ENCODE data around the gene CDH2. TPM values are rescaled to one million over a fixed set of nuclear protein-coding genes. Genes with fewer than 3 reads are reported as not detected.

Gene CDH2
- polyA plus RNA-seq, 6 donors from 2014 or later = not detected

DNA sequence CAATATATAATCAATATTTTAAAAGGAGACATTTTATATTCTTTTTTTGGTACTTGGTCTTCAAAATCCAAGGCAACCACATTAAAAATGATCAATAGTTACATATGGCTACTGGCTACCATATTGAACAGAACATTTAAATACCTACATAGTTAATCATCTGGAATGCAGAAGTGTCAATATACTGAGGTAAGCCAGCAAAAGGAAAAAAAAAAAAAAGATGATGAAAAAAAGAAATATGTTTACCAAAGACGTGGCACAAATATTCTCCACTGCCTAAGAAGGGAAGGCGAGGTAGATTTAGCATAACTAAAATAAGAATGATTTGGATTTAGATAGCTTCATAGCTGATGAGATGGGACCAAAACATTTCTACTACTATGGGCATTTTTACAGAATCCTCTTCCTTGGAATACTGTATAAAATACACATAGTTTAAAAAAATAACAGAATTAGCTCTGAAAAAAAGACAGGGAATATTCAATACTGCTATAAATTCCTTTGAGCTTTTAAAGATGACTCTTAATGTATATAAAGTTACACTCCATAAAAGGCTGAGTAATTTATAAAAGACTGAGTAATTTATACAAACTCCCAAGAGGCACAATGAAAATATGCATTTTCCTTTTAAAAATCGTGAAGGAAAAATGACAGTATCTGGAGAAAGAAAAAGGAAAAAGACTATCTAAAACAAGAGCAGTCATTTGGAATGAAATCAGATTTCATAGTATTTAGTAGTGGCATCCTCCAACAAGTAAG, 63.5 kb downstream of the CDH2 start:
- H3K36me3 Mint-ChIP-seq = no peaks in the 10 kb centered on the region
- no peak overlapping the region for H3K27ac Mint-ChIP-seq
- H3K9me3 Mint-ChIP-seq = no peaks in the 10 kb centered on the region
- H3K4me1 Mint-ChIP-seq = no peaks in the 10 kb centered on the region
- H3K27me3 Mint-ChIP-seq = no peaks in the 10 kb centered on the region
- no peak overlapping the region for H3K4me3 Mint-ChIP-seq
- no peak for DNase-seq
- ATAC-seq (ENCODE audit: low read depth in 2 of 2) = no peak

DNA sequence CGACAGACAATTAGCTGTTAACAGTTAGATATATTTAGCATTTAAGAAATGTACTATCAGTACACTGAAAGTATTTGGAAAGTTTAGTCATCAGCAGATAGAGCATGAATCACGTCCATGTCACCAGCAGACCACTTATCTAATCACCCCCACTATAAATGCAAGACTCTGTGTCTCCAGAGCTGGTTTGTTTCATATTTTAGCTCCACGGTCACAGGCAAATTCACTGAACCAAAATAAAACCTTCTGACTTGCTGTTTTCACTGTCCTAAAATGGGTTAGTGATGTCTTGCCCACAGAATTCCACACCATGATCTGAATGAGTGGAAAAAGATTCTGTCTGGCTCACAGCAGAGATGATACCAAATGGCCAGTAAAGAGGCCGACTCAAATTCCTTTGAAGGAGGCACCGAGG, 64.9 kb downstream of the CDH2 start:
- H3K27ac Mint-ChIP-seq = no peak overlapping the region
- no peak overlapping the region for H3K4me3 Mint-ChIP-seq
- no peak for ATAC-seq (ENCODE audit: low read depth in 2 of 2)
- DNase-seq = no peak
- no peaks in the 10 kb centered on the region for H3K4me1 Mint-ChIP-seq
- no peaks in the 10 kb centered on the region for H3K36me3 Mint-ChIP-seq
- H3K27me3 Mint-ChIP-seq = no peaks in the 10 kb centered on the region
- H3K9me3 Mint-ChIP-seq = no peaks in the 10 kb centered on the region

DNA sequence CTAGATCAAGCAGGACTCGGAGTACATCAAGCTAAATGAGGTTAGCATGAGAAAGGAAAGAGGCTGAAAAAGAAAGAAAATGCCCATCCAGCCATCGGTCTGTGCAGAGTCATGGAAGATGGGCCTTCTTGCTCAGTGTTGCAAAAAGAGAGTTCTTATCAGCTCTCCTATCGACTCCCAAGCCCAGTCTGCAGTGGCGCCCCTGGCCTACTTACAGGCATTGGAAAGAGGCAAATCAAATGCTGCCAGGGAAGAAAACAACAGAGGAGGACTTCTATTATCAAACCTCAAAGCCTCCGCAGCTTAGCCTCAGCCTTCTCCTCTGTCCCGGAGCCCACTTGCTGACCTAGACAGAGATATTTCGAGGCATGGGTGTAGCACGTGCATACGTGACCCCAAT, 66.0 kb downstream of the CDH2 start:
- Mint-ChIP-seq H3K36me3 (no peaks in the 10 kb centered on the region), H3K4me1 (no peaks in the 10 kb centered on the region), H3K9me3 (no peaks in the 10 kb centered on the region), H3K27me3 (no peaks in the 10 kb centered on the region), H3K27ac (no peak overlapping the region), H3K4me3 (no peak overlapping the region)
- DNase-seq = no peak
- no peak for ATAC-seq (ENCODE audit: low read depth in 2 of 2)

DNA sequence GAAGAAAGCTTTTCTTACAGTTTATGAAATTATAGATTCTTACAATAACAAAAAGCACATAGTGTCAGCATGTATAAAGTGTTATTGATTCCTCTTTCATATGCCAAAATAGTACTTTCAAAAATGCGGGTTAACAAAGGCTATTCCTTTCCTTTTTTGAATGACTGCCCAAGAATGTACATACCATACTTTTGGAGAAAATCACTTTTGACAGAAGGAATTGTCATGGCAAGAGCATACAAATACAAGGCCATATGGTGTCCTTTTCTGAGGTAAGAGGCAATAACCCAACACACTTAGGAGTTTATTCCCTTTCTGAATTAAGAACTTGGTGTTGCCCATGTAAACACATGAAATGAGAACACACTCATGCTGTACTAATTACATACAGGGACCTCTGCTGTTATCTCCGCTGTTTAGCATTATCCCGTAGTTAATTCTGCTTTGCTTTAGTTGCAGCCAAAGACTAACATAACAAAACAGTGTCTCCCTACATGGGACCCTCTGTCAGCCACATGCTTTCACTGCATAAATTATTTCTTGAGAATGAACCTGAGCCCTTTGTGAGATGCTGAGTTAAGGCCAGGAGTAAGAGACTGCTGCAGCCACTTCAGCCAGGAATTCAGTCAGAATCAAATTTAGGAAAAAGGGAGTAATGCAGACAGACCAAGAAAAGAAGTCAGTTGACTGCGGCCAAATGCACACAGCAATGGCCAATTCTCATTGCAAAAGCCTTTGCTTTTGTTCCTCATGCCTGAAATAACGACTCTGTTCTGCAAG, 67.0 kb downstream of the CDH2 start:
- no peaks in the 10 kb centered on the region for H3K27me3 Mint-ChIP-seq
- no peak for DNase-seq
- no peaks in the 10 kb centered on the region for H3K36me3 Mint-ChIP-seq
- H3K4me3 Mint-ChIP-seq = no peak overlapping the region
- no peaks in the 10 kb centered on the region for H3K4me1 Mint-ChIP-seq
- no peak overlapping the region for H3K27ac Mint-ChIP-seq
- H3K9me3 Mint-ChIP-seq = no peaks in the 10 kb centered on the region
- ATAC-seq (ENCODE audit: low read depth in 2 of 2) = no peak

DNA sequence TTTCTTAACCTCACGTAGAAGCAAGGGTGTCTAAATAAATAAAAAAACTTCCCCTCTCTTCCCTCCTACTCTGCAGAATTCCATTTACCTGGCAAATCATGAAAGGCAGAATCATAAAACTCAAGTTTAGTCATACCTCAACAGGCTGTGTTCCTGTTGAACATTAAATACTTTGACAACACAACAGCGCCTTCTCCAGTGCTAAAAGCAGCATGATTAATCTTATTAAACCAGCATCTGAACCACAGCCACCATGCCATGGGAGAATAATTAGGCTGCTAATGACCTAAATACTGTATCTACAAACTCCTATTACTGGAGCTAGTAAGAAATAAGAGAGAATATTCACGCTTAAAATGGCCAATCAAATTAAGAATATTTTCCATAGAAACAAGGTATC, 68.1 kb downstream of the CDH2 start:
- Mint-ChIP-seq H3K4me1 (no peaks in the 10 kb centered on the region), H3K4me3 (no peak overlapping the region), H3K36me3 (no peaks in the 10 kb centered on the region), H3K9me3 (peaks cover 0 to 2% (median 0%) of the 10 kb centered on the region in 7 donors), H3K27ac (no peak overlapping the region), H3K27me3 (no peaks in the 10 kb centered on the region)
- DNase-seq (no peak), ATAC-seq (ENCODE audit: low read depth in 2 of 2) (no peak)

DNA sequence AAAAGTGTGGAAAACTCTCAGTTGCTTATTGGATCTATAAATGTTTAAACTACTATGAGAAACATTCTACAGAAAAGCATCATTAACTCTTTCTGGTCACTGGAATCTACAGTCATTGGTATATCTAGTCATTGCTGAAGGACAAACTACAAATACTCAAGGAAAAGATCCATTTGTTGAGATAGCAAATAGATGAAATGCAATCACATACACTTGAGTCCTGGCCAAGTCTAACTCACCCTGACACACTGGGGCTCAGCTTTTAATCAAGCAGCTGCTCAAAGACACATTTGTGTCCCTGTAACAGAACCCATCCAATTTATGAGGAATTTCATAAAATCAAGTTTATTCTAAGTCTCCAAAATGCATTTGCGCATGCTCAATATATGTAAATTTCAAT, 68.7 kb downstream of the CDH2 start:
- ATAC-seq (ENCODE audit: low read depth in 2 of 2) (no peak), DNase-seq (no peak)
- H3K27ac Mint-ChIP-seq = no peak overlapping the region
- H3K27me3 Mint-ChIP-seq = no peaks in the 10 kb centered on the region
- peaks cover 0 to 3% (median 0%) of the 10 kb centered on the region in 7 donors for H3K9me3 Mint-ChIP-seq
- H3K36me3 Mint-ChIP-seq = no peaks in the 10 kb centered on the region
- no peak overlapping the region for H3K4me3 Mint-ChIP-seq
- no peaks in the 10 kb centered on the region for H3K4me1 Mint-ChIP-seq

DNA sequence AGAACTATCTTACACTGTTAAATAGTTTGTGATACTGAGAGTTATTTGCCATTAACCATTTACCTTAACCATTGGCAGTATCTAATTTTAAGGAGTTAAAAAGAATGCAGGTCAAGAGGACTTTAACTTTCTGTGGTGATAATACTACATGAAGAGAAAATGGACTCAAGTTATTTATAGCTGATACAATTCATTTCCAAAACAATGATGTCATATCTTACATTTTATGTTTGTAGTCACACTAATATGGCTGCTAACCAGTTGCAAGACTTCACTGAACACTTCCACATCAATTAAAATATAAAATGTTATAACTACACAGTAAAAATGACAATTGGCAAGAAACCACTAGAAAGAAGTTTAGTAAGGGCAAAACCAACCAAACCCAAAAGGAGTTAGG, 77.7 kb downstream of the CDH2 start:
- Mint-ChIP-seq H3K9me3 (peaks cover 0 to 6% (median 0%) of the 10 kb centered on the region in 7 donors), H3K4me1 (no peaks in the 10 kb centered on the region), H3K27me3 (no peaks in the 10 kb centered on the region), H3K36me3 (no peaks in the 10 kb centered on the region), H3K4me3 (no peak overlapping the region), H3K27ac (no peak overlapping the region)
- ATAC-seq (ENCODE audit: low read depth in 2 of 2) = no peak
- no peak for DNase-seq

DNA sequence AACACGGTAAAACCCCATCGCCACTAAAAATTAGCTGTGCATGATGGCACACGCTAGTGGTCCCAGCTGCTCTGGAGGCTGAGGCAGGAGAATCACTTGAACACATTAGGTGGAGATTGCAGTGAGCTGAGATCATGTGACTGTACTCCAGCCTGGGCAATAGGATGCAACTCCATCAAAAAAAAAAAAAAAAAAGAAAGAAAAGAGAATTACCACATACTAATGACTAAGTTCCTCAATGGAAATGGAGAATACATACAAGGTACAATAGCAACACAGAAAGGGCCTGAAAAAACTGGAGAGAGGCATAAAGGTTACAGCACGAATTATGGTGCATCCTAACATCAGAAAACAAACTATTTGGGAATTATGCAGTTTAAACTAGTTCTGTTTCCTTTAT, 81.3 kb downstream of the CDH2 start:
- DNase-seq (no peak), ATAC-seq (ENCODE audit: low read depth in 2 of 2) (no peak)
- Mint-ChIP-seq H3K27ac (no peak overlapping the region), H3K36me3 (no peaks in the 10 kb centered on the region), H3K9me3 (peaks cover 0 to 5% (median 0%) of the 10 kb centered on the region in 7 donors), H3K4me3 (no peak overlapping the region), H3K27me3 (no peaks in the 10 kb centered on the region), H3K4me1 (no peaks in the 10 kb centered on the region)

DNA sequence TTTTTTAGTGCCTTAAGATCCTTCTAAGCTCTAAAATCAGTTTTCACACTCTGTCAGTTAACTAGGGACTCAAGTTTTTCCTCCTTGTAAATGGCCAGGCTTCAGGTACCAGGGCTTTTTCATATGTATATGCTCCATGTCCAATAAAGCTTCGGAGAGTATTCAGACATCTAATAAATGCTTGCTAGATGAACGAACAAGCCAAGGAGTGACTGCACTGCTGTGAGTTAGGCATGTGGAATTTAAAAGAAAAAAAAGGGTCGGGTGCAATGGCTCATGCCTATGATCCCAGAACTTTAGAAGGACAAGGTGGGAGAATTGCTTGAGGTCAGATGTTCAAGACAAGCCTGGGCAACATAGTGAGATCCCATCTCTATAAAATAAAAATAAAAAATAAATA, 81.9 kb downstream of the CDH2 start:
- Mint-ChIP-seq H3K4me3 (no peak overlapping the region), H3K4me1 (no peaks in the 10 kb centered on the region), H3K9me3 (peaks cover 0 to 5% (median 0%) of the 10 kb centered on the region in 7 donors), H3K27ac (no peak overlapping the region), H3K36me3 (no peaks in the 10 kb centered on the region), H3K27me3 (no peaks in the 10 kb centered on the region)
- no peak for ATAC-seq (ENCODE audit: low read depth in 2 of 2)
- no peak for DNase-seq

DNA sequence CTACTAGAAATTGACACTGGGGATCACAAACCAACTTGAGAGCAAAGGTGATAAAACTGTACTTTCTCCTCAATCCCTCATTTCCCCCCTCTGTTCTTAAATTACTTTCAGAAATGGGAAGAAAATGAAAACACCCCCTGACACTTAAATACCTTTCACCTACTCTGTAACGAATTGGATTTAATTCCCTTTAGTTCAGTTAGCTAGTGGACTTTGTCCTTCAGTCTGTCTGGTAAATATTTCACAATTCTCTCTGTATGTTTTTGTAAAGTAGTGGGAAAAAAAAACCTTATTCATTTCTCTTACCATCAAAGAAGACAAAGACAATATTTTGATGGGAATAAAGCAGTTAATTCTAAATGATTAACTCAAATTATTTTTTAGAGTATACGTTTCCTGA, 85.7 kb downstream of the CDH2 start:
- H3K36me3 Mint-ChIP-seq = no peaks in the 10 kb centered on the region
- DNase-seq = no peak
- no peaks in the 10 kb centered on the region for H3K27me3 Mint-ChIP-seq
- H3K27ac Mint-ChIP-seq = no peak overlapping the region
- H3K9me3 Mint-ChIP-seq = peaks cover 0 to 1% (median 0%) of the 10 kb centered on the region in 7 donors
- H3K4me3 Mint-ChIP-seq = no peak overlapping the region
- no peaks in the 10 kb centered on the region for H3K4me1 Mint-ChIP-seq
- ATAC-seq (ENCODE audit: low read depth in 2 of 2) = no peak

DNA sequence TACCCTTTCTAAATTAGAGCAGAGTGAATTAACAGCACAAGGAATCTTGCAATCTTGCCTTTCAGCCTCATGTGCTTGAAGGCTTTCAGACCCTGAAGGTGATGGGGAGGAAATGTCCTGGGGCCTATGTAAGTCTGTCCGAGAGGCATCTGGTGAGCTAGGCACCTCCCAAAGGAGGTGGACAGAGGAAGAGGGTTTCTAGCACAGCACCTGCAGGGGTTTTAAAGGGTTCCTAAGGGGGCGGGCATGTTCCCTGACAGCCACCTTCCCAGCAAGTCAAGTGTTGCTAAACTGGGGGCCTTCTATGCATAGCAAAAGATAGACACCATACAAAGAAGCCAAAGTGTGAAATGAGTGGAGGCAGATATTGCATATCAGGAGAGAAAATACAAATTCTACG, 88.5 kb downstream of the CDH2 start:
- no peak overlapping the region for H3K4me3 Mint-ChIP-seq
- H3K27ac Mint-ChIP-seq = no peak overlapping the region
- no peak for DNase-seq

DNA sequence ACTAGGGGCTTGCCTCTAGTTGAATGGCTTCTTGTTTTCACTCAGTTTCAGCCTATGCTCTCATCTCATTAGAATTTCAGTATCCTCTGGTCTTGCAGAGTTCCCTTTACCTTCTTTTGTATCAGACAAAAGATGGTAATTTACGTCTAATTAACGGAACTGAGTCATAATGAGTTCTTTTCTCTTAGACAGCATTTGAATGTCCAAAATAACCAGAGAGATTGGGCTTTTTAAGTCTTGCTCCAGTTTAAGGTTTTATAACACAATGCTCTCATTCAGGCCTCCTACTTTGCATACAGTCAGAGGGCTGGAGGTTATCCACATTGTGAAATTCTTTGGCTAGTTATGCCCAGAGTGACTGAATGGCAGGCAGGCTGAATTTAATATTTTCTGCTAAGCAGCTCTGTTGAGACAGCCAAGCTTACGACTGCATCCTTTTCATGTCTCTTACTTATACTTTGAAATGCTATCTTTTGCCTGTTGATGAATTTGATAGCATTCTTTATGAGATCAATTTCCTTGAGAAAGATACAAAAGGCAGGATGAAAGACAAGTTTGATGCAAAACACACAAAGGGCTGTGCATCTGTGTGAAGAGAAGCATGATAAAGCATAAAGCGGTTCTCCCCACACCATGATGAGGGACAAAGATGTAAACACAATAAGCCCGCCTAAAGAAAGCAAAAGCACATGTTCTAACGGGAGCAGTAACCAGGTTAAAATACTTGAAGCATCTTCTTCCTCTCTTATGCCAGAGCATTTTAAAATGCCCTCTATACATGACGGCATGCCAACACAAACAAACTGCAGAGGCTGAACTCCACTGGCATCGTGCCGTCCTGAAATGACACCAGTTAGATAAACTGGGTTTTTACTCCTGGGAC, 90.0 kb downstream of the CDH2 start:
- Mint-ChIP-seq H3K27ac (no peak overlapping the region), H3K9me3 (peaks cover 0 to 8% (median 0%) of the 10 kb centered on the region in 7 donors), H3K27me3 (no peaks in the 10 kb centered on the region), H3K4me1 (no peaks in the 10 kb centered on the region), H3K36me3 (no peaks in the 10 kb centered on the region), H3K4me3 (no peak overlapping the region)
- DNase-seq = no peak
- ATAC-seq (ENCODE audit: low read depth in 2 of 2) = no peak

More for the DNA sequence above, 88.5 kb downstream of the CDH2 start:
- H3K27me3 Mint-ChIP-seq = no peaks in the 10 kb centered on the region
- no peaks in the 10 kb centered on the region for H3K4me1 Mint-ChIP-seq
- no peaks in the 10 kb centered on the region for H3K36me3 Mint-ChIP-seq
- H3K9me3 Mint-ChIP-seq = peaks cover 0 to 8% (median 1%) of the 10 kb centered on the region in 7 donors
- no peak for ATAC-seq (ENCODE audit: low read depth in 2 of 2)

DNA sequence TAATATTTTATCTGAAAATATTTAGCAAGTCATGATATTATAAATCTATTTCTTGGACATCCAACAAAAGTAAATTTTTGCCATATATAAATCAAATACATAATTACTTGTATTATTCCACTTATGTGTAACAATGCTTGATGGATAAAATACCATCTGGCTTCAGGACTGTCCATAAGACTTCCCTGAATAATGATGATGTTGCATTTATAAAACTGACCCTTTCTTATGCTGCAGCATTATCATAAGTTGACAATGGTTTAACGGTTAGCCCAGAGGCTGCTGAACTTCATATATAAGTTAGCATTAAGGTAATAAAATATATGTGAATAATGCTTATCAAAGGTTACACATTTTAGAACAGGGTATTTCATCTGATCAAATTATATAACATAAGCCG, 95.4 kb downstream of the CDH2 start:
- peaks cover 0 to 2% (median 0%) of the 10 kb centered on the region in 3 donors for H3K4me1 Mint-ChIP-seq
- H3K4me3 Mint-ChIP-seq = no peak overlapping the region
- H3K27me3 Mint-ChIP-seq = no peaks in the 10 kb centered on the region
- ATAC-seq (ENCODE audit: low read depth in 2 of 2) (no peak), DNase-seq (no peak)
- H3K27ac Mint-ChIP-seq = no peak overlapping the region
- peaks cover 0 to 8% (median 0%) of the 10 kb centered on the region in 7 donors for H3K9me3 Mint-ChIP-seq
- H3K36me3 Mint-ChIP-seq = no peaks in the 10 kb centered on the region

Data from naive B cell (primary cell).